H1 (cell line): ENCODE results near the gene PPFIA2. TPM values are rescaled to one million over a fixed set of nuclear protein-coding genes. Genes with fewer than 3 reads are reported as not detected.

Source experiments
- CHD7 ChIP-seq: fragments of 300-600 bp; sonication (generic); IDR thresholded peaks from 2 replicates; pipeline ENCODE4 v1.7.1; 2012; ENCODE audit warnings: low read length, moderate library complexity, mild to moderate bottlenecking, inconsistent platforms; ENCODE audit not compliant: insufficient replicate concordance
- polyA plus RNA-seq, 7 experiments: library from polyadenylated mRNA; depleted of rRNA in 3 of 7; stranded (reverse) in 5 of 7; unstranded in 2 of 7; fragments of >200 nt in 5 of 7; fragments of 200-250 nt in 2 of 7; gene quantifications; 1 replicate in 5 of 7; 2 replicates in 1 of 7; 4 replicates in 1 of 7; pipeline versions ENCODE4 v1.2.1 to v1.2.3, GENCODE V29; 2011 to 2013; ENCODE audit warnings: missing spikeins in 2 of 7, mixed read lengths in 2 of 7
- total RNA-seq: library from RNA; stranded (reverse); fragmentation: NEBNext Ultra II Directional; extraction: Animal tissue kit (Norgen Biotek cat#: 25700); gene quantifications from 2 replicates; pipeline ENCODE4 v1.2.1, GENCODE V29; 2021

The PPFIA2 gene
- total and polyA plus RNA-seq, 2 of the 8 experiments (the other 6 are each of a cell fraction or from before 2014, with no cell fraction given): 1.2 to 1.8 TPM

GRCh38 chr12:81468206-81468605 lies 290.9 kb downstream of the PPFIA2 start (continued):
- TF ChIP-seq CHD7: no peak
